GM21723 (cell line): ENCODE measurements around the gene MAP1S.
A peak's percentile ranks its signal among the peaks of the same experiment; 100 is the strongest.

Experiments used
- ATAC-seq: cut with Tn5 transposase; IDR thresholded peaks from one replicate; pipeline ENCODE4 v1.9.1; 2021; ENCODE audit warnings: mild to moderate bottlenecking, moderate library complexity; ENCODE audit not compliant: unreplicated experiment

The MAP1S gene

GRCh38 chr19:17727843-17728242 lies 8.6 kb downstream of the MAP1S start:
- ATAC-seq, result no peak

GRCh38 chr19:17733127-17733526 lies 13.8 kb downstream of the MAP1S start:
- ATAC-seq, result no peak

GRCh38 chr19:17734146-17734545 lies 14.9 kb downstream of the MAP1S start:
- no peak for ATAC-seq

- no peak for ATAC-seq
Observed at GRCh38 chr19:17735410-17735809, 16.1 kb downstream of the MAP1S start.

GRCh38 chr19:17737690-17738153 lies 18.4 kb downstream of the MAP1S start:
- no peak for ATAC-seq

GRCh38 chr19:17739121-17739875 lies 20.0 kb downstream of the MAP1S start:
- no peak for ATAC-seq

- no peak for ATAC-seq
Observed at GRCh38 chr19:17741456-17741855, 22.2 kb downstream of the MAP1S start.

- ATAC-seq, result no peak
Observed at GRCh38 chr19:17743874-17744580, 24.7 kb downstream of the MAP1S start.

GRCh38 chr19:17747205-17748098 lies 28.2 kb downstream of the MAP1S start:
- no peak for ATAC-seq

GRCh38 chr19:17748884-17749638 lies 29.8 kb downstream of the MAP1S start:
- no peak for ATAC-seq

GRCh38 chr19:17749912-17750317 lies 30.6 kb downstream of the MAP1S start:
- no peak for ATAC-seq

GRCh38 chr19:17751103-17751911 lies 32.0 kb downstream of the MAP1S start, which contains the start of gene FCHO1:
TSS of gene FCHO1 (plus strand) at chr19:17751477. CDS start at chr19:17755165, 3,688 bp downstream.
- peak; percentile 34 for ATAC-seq

- ATAC-seq, result no peak
Observed at GRCh38 chr19:17751912-17752273, 32.6 kb downstream of the MAP1S start.

GRCh38 chr19:17752865-17753639 lies 33.8 kb downstream of the MAP1S start:
- no peak for ATAC-seq

GRCh38 chr19:17753976-17754375 lies 34.7 kb downstream of the MAP1S start:
- ATAC-seq, result no peak

GRCh38 chr19:17754634-17755442 lies 35.6 kb downstream of the MAP1S start:
- ATAC-seq, result peak; percentile 51

GRCh38 chr19:17755443-17755890 lies 36.2 kb downstream of the MAP1S start:
- ATAC-seq, result no peak
